Progenitor cell of endocrine pancreas (in vitro differentiated cells): ENCODE data around the gene CIT. TPM values are rescaled to one million over a fixed set of nuclear protein-coding genes. Genes with fewer than 3 reads are reported as not detected.
A peak's percentile ranks its signal among the peaks of the same experiment; 100 is the strongest.

Experiments
- DNase-seq: peaks from one replicate; pipeline ENCODE4 v3.0.0; 2021; ENCODE audit warnings: low spot score; ENCODE audit not compliant: unreplicated experiment
- H3K27ac Mint-ChIP-seq: 2 replicates; pipeline ENCODE4 v1.8.0; 2021; ENCODE audit warnings: mild to moderate bottlenecking, moderate library complexity, mixed read lengths
- H3K27me3 Mint-ChIP-seq: 2 replicates; pipeline ENCODE4 v1.8.0; 2021; ENCODE audit warnings: mixed read lengths
- H3K36me3 Mint-ChIP-seq: 2 replicates; pipeline ENCODE4 v1.8.0; 2022; ENCODE audit warnings: mixed read lengths; ENCODE audit not compliant: insufficient read depth
- H3K4me1 Mint-ChIP-seq: 2 replicates; pipeline ENCODE4 v1.8.0; 2021; ENCODE audit warnings: low read depth, mixed read lengths
- H3K4me3 Mint-ChIP-seq: 2 replicates; pipeline ENCODE4 v1.8.0; 2021; ENCODE audit warnings: low read depth, mild to moderate bottlenecking, moderate library complexity, mixed read lengths
- H3K9me3 Mint-ChIP-seq: 2 replicates; pipeline ENCODE4 v1.8.0; 2021; ENCODE audit warnings: low read depth, mixed read lengths
- CTCF ChIP-seq: fragments of 200-600 bp; sonication (generic); IDR thresholded peaks from one replicate; pipeline ENCODE4 v1.5.0; 2021; ENCODE audit warnings: antibody characterized with exemption, mild to moderate bottlenecking; ENCODE audit not compliant: unreplicated experiment
- total RNA-seq: library from RNA; stranded (reverse); gene quantifications from 2 replicates; pipeline ENCODE4 v1.2.1, GENCODE V29; 2021

Gene CIT
- total RNA-seq, 1 donor from 2014 or later, result 44.1 TPM

- Mint-ChIP-seq H3K4me1 (peaks cover 25% of the 10 kb centered on the region), H3K4me3 (no peak overlapping the region), H3K27me3 (no peaks in the 10 kb centered on the region), H3K9me3 (no peaks in the 10 kb centered on the region), H3K27ac (no peak overlapping the region), H3K36me3 (peaks cover 9% of the 10 kb centered on the region)
- DNase-seq, result no peak
- TF ChIP-seq CTCF, result no peak
Observed at GRCh38 chr12:119687406-119687805, 189.7 kb downstream of the CIT start.

- TF ChIP-seq CTCF, result no peak
- no peak overlapping the region for H3K27ac Mint-ChIP-seq
- peaks cover 11% of the 10 kb centered on the region for H3K36me3 Mint-ChIP-seq
- no peaks in the 10 kb centered on the region for H3K27me3 Mint-ChIP-seq
- no peak overlapping the region for H3K4me3 Mint-ChIP-seq
- no peaks in the 10 kb centered on the region for H3K9me3 Mint-ChIP-seq
- H3K4me1 Mint-ChIP-seq, result peaks cover 29% of the 10 kb centered on the region
- DNase-seq, result no peak
Observed at GRCh38 chr12:119686776-119687175, 190.3 kb downstream of the CIT start.

- Mint-ChIP-seq H3K36me3 (peaks cover 12% of the 10 kb centered on the region), H3K4me3 (no peak overlapping the region), H3K27ac (no peak overlapping the region), H3K9me3 (no peaks in the 10 kb centered on the region), H3K27me3 (no peaks in the 10 kb centered on the region), H3K4me1 (peaks cover 29% of the 10 kb centered on the region)
- DNase-seq, result no peak
- TF ChIP-seq CTCF, result no peak
Observed at GRCh38 chr12:119686355-119686754, 190.8 kb downstream of the CIT start.

- Mint-ChIP-seq H3K4me1 (peaks cover 29% of the 10 kb centered on the region), H3K4me3 (no peak overlapping the region), H3K9me3 (no peaks in the 10 kb centered on the region), H3K27ac (peak overlapping the region; percentile 84), H3K36me3 (peaks cover 15% of the 10 kb centered on the region), H3K27me3 (no peaks in the 10 kb centered on the region)
- DNase-seq, result no peak
- TF ChIP-seq CTCF, result no peak
Observed at GRCh38 chr12:119685375-119685774, 191.7 kb downstream of the CIT start.

- H3K27ac Mint-ChIP-seq, result peak overlapping the region; percentile 71
Observed at GRCh38 chr12:119684711-119685369, 192.3 kb downstream of the CIT start.

More at GRCh38 chr12:119684711-119685369, 192.3 kb downstream of the CIT start:
- DNase-seq, result no peak
- TF ChIP-seq CTCF, result no peak
- Mint-ChIP-seq H3K36me3 (peaks cover 16% of the 10 kb centered on the region), H3K9me3 (no peaks in the 10 kb centered on the region), H3K27me3 (no peaks in the 10 kb centered on the region), H3K4me1 (peaks cover 29% of the 10 kb centered on the region), H3K4me3 (no peak overlapping the region)
